Measurements from ENCODE around the gene ACSM6. TPM values are rescaled to one million over a fixed set of nuclear protein-coding genes. Genes with fewer than 3 reads are reported as not detected.

ACSM6 gene
- total RNA-seq, 1 experiment from 2014 or later: not detected

- no peak overlapping the region for H3K23ac ChIP-seq (ENCODE audit: insufficient read length, low read depth, low read length)
- no peak overlapping the region for H3K4ac ChIP-seq (ENCODE audit: low read depth, low read length)
- no peaks in the 10 kb centered on the region for H3K27me3 ChIP-seq (ENCODE audit: insufficient read depth, low read length)
- no peak overlapping the region for H2BK120ac ChIP-seq (ENCODE audit: low read depth, low read length, poor library complexity, severe bottlenecking)
- WGBS (ENCODE audit: extremely low coverage, insufficient read length, low lambda C conversion rate): no CpG with 5 or more reads among the region's 1 CpG
- H3K14ac ChIP-seq (ENCODE audit: insufficient read depth, low read length): no peak overlapping the region
- no peak overlapping the region for H4K5ac ChIP-seq (ENCODE audit: insufficient read length, low read depth, low read length)
- H4K91ac ChIP-seq (ENCODE audit: insufficient read length, low read depth, low read length): no peak overlapping the region
- H3K79me1 ChIP-seq (ENCODE audit: insufficient read depth, low read depth, low read length, poor library complexity, severe bottlenecking): no peaks in the 10 kb centered on the region
- no peak overlapping the region for H3K27ac ChIP-seq (ENCODE audit: insufficient read length, low read depth, low read length)
- no peak for TF ChIP-seq CTCF (conservative IDR thresholded peaks at IDR 0.05)
- no peak for DNase-seq
- no peak overlapping the region for H3K56ac ChIP-seq (ENCODE audit: insufficient read length, low read depth, low read length)
- Mint-ChIP-seq H3K36me3 (ENCODE audit: insufficient read depth in 1 of 3, low read depth in 3 of 3) (peaks cover 2 to 3% (median 3%) of the 10 kb centered on the region in 3 experiments; a peak in 5 of 7 replicates), H3K27me3 (ENCODE audit: low read depth) (no peaks in the 10 kb centered on the region), H3K4me1 (peaks cover 0 to 3% of the 10 kb centered on the region in 2 experiments; a peak in 2 of 4 replicates), H3K27ac (no peak overlapping the region; a peak in 1 of 7 replicates), H3K9me3 (peaks cover 2 to 3% of the 10 kb centered on the region in 2 experiments; a peak in 2 of 5 replicates), H3K4me3 (no peak overlapping the region)
- H3K23me2 ChIP-seq (ENCODE audit: insufficient read length, low read depth, low read length, poor library complexity, severe bottlenecking): no peaks in the 10 kb centered on the region
- no peak overlapping the region for H3K4me2 ChIP-seq (ENCODE audit: insufficient read depth, insufficient read length, low read length)
- no peak overlapping the region for H3T11ph ChIP-seq (ENCODE audit: low read length)
- H2BK12ac ChIP-seq (ENCODE audit: insufficient read length, low read depth, low read length): no peak overlapping the region
- H2AK5ac ChIP-seq (ENCODE audit: insufficient read length, low read length): no peak overlapping the region
- H4K20me1 ChIP-seq (ENCODE audit: control insufficient read depth, insufficient read depth, insufficient read length): no peaks in the 10 kb centered on the region
- no peak overlapping the region; the same call in 1 of the 2 replicates for H2BK15ac ChIP-seq (ENCODE audit: low read depth, low read length)
- H2AFZ ChIP-seq (ENCODE audit: low read length): no peak overlapping the region
- H2BK20ac ChIP-seq (ENCODE audit: low read depth, low read length, poor library complexity, severe bottlenecking): no peak overlapping the region
- H3K18ac ChIP-seq (ENCODE audit: insufficient read length, low read depth, low read length): no peak overlapping the region
- no peak overlapping the region for H3K9ac ChIP-seq (ENCODE audit: extremely low read depth, insufficient read length, low read length)
- H3K9me3 ChIP-seq (ENCODE audit: control insufficient read depth, low read depth, low read length): no peaks in the 10 kb centered on the region
- peak overlapping the region; percentile 29 for H2BK5ac ChIP-seq (ENCODE audit: insufficient read length, low read length)
- H4K8ac ChIP-seq (replicated peaks; ENCODE audit: insufficient read length, low read depth, low read length): no peak overlapping the region
- H3K79me2 ChIP-seq (ENCODE audit: insufficient read depth, low read length): no peaks in the 10 kb centered on the region
- no peaks in the 10 kb centered on the region for H3K4me1 ChIP-seq (ENCODE audit: insufficient read depth, low read length)
Observed at GRCh38 chr10:95172851-95173250, 21.2 kb upstream of the ACSM6 start.
